ENCODE data around the gene XPR1. TPM values are rescaled to one million over a fixed set of nuclear protein-coding genes. Genes with fewer than 3 reads are reported as not detected.
"Not testable (repeated sequence)": the region's sequence is repeated elsewhere in the genome, so short reads cannot be mapped to it uniquely, and the experiment has no call there.

Gene XPR1
- polyA plus RNA-seq, 2 donors = 2.4 to 3.9 TPM

GRCh38 chr1:180672105-180672504 is 40.3 kb downstream of the XPR1 start:
- Histone ChIP-seq H3K36me3 (ENCODE audit: control insufficient read depth in 2 of 2, insufficient read depth in 2 of 2, low read length in 1 of 2) (no peaks in the 10 kb centered on the region), H3K4me3 (ENCODE audit: low read depth in 1 of 2, low read length in 2 of 2) (no peak overlapping the region), H3K9me3 (ENCODE audit: control insufficient read depth in 2 of 2, insufficient read depth in 1 of 2, low read depth in 1 of 2, low read length in 1 of 2) (no peaks in the 10 kb centered on the region), H3K4me1 (ENCODE audit: control insufficient read depth in 2 of 2, insufficient read depth in 2 of 2, low read length in 1 of 2) (no peaks in the 10 kb centered on the region), H3K27ac (ENCODE audit: low read depth in 2 of 2, low read length in 1 of 2) (no peak overlapping the region), H3K27me3 (ENCODE audit: control insufficient read depth in 1 of 2, insufficient read depth in 2 of 2, low read length in 2 of 2) (no peaks in the 10 kb centered on the region)

DNA sequence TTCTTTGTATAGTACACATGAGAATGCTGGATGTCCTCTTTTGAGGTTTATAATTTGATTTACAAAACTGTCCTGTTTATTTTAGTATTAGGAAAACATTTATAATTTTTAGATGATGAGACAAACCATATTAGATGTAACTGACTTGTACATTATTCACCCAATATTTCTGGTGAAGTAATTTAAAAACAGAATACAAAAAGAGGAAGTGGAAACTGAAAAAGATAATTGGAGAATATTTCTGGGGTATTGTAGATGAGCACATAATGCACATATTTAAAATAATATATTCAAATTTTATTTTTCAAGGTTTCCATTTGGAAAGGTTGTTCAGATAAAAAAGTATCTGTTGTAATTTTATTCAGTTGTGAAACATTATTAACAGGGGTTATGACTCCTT is 40.7 kb downstream of the XPR1 start:
- Histone ChIP-seq H3K36me3 (ENCODE audit: control insufficient read depth in 2 of 2, insufficient read depth in 2 of 2, low read length in 1 of 2) (no peaks in the 10 kb centered on the region), H3K4me1 (ENCODE audit: control insufficient read depth in 2 of 2, insufficient read depth in 2 of 2, low read length in 1 of 2) (no peaks in the 10 kb centered on the region), H3K27me3 (ENCODE audit: control insufficient read depth in 1 of 2, insufficient read depth in 2 of 2, low read length in 2 of 2) (no peaks in the 10 kb centered on the region), H3K27ac (ENCODE audit: low read depth in 2 of 2, low read length in 1 of 2) (no peak overlapping the region), H3K4me3 (ENCODE audit: low read depth in 1 of 2, low read length in 2 of 2) (no peak overlapping the region), H3K9me3 (ENCODE audit: control insufficient read depth in 2 of 2, insufficient read depth in 1 of 2, low read depth in 1 of 2, low read length in 1 of 2) (no peaks in the 10 kb centered on the region)

- Histone ChIP-seq H3K36me3 (ENCODE audit: control insufficient read depth in 2 of 2, insufficient read depth in 2 of 2, low read length in 1 of 2) (no peaks in the 10 kb centered on the region), H3K9me3 (ENCODE audit: control insufficient read depth in 2 of 2, insufficient read depth in 1 of 2, low read depth in 1 of 2, low read length in 1 of 2) (no peaks in the 10 kb centered on the region), H3K4me1 (ENCODE audit: control insufficient read depth in 2 of 2, insufficient read depth in 2 of 2, low read length in 1 of 2) (no peaks in the 10 kb centered on the region), H3K27me3 (ENCODE audit: control insufficient read depth in 1 of 2, insufficient read depth in 2 of 2, low read length in 2 of 2) (no peaks in the 10 kb centered on the region), H3K27ac (ENCODE audit: low read depth in 2 of 2, low read length in 1 of 2) (no peak overlapping the region), H3K4me3 (ENCODE audit: low read depth in 1 of 2, low read length in 2 of 2) (no peak overlapping the region)
- 0 to 34% methylated on average over 1 of the region's 1 CpG for WGBS, 2 donors
Observed at GRCh38 chr1:180674603-180675530, 43.0 kb downstream of the XPR1 start.

DNA sequence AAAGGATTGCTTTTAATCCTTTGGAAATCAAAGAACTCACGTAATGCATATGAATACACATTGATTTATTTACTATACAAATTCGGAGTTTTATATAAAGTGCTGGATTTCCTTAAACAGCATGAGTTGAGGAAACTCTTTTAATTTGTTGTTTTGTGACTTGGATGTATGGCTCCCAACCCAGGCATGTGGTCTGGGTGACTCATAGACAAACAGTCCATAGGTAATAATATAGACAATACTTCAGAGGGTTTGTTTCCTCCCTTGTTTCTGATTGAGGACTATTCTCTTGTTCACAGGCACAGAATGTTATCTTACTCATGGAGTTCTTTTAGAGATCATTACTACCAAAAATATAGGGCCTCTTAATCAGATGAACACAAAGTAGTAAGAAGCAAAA is 43.8 kb downstream of the XPR1 start:
- Histone ChIP-seq H3K27me3 (ENCODE audit: control insufficient read depth in 1 of 2, insufficient read depth in 2 of 2, low read length in 2 of 2) (no peaks in the 10 kb centered on the region), H3K4me1 (ENCODE audit: control insufficient read depth in 2 of 2, insufficient read depth in 2 of 2, low read length in 1 of 2) (no peaks in the 10 kb centered on the region), H3K9me3 (ENCODE audit: control insufficient read depth in 2 of 2, insufficient read depth in 1 of 2, low read depth in 1 of 2, low read length in 1 of 2) (no peaks in the 10 kb centered on the region), H3K36me3 (ENCODE audit: control insufficient read depth in 2 of 2, insufficient read depth in 2 of 2, low read length in 1 of 2) (no peaks in the 10 kb centered on the region), H3K4me3 (ENCODE audit: low read depth in 1 of 2, low read length in 2 of 2) (no peak overlapping the region), H3K27ac (ENCODE audit: low read depth in 2 of 2, low read length in 1 of 2) (no peak overlapping the region)
- WGBS, 2 donors = 78 to 81% methylated on average over 2 of the region's 2 CpGs

DNA sequence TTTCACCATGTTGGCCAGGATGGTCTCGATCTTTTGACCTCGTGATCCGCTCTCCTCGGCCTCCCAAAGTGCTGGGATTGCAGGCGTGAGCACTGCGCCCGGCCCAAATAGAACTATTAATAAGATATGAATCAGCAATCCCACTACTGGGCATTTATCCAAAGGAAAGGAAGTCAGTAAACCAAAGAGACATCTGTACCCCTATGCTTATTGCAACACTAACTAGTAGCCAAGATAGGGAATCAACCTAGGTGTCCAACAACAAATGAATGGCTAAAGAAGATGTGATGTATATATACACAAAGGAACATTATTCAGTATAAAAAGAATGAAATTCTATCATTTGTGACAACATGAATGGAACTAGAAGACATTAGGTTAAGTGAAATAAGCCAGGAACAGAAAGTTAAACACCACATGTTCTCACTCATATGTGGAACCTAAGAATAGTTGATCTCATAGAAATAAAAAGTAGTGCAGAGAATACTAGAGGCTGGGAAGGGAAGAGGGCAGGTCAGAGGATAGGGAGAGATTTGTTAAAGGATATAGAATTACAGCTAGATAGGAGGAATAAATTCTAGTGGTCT is 48.8 kb downstream of the XPR1 start:
- Histone ChIP-seq H3K4me1 (ENCODE audit: control insufficient read depth in 2 of 2, insufficient read depth in 2 of 2, low read length in 1 of 2) (no peaks in the 10 kb centered on the region), H3K9me3 (ENCODE audit: control insufficient read depth in 2 of 2, insufficient read depth in 1 of 2, low read depth in 1 of 2, low read length in 1 of 2) (no peaks in the 10 kb centered on the region), H3K27ac (ENCODE audit: low read depth in 2 of 2, low read length in 1 of 2) (no peak overlapping the region), H3K36me3 (ENCODE audit: control insufficient read depth in 2 of 2, insufficient read depth in 2 of 2, low read length in 1 of 2) (no peaks in the 10 kb centered on the region), H3K4me3 (ENCODE audit: low read depth in 1 of 2, low read length in 2 of 2) (no peak overlapping the region), H3K27me3 (ENCODE audit: control insufficient read depth in 1 of 2, insufficient read depth in 2 of 2, low read length in 2 of 2) (no peaks in the 10 kb centered on the region)
- 79 to 82% methylated on average over 7 of the region's 7 CpGs for WGBS, 2 donors

DNA sequence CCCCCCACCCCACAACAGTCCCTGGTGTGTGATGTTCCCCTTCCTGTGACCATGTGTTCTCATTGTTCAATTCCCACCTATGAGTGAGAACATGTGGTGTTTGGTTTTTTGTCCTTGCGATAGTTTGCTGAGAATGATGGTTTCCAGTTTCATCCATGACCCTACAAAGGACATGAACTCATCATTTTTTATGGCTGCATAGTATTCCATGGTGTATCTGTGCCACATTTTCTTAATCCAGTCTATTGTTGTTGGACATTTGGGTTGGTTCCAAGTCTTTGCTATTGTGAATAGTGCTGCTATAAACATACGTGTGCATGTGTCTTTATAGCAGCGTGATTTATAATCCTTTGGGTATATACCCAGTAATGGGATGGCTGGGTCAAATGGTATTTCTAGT is 51.3 kb downstream of the XPR1 start:
- WGBS, 2 donors = 85 to 91% methylated on average over 2 to 3 of the region's 3 CpGs

GRCh38 chr1:180691322-180691913 is 59.6 kb downstream of the XPR1 start:
- Histone ChIP-seq H3K4me3 (ENCODE audit: low read depth in 1 of 2, low read length in 2 of 2) (no peak overlapping the region), H3K36me3 (ENCODE audit: control insufficient read depth in 2 of 2, insufficient read depth in 2 of 2, low read length in 1 of 2) (no peaks in the 10 kb centered on the region), H3K27me3 (ENCODE audit: control insufficient read depth in 1 of 2, insufficient read depth in 2 of 2, low read length in 2 of 2) (no peaks in the 10 kb centered on the region), H3K9me3 (ENCODE audit: control insufficient read depth in 2 of 2, insufficient read depth in 1 of 2, low read depth in 1 of 2, low read length in 1 of 2) (no peaks in the 10 kb centered on the region), H3K27ac (ENCODE audit: low read depth in 2 of 2, low read length in 1 of 2) (no peak overlapping the region), H3K4me1 (ENCODE audit: control insufficient read depth in 2 of 2, insufficient read depth in 2 of 2, low read length in 1 of 2) (no peaks in the 10 kb centered on the region)
- WGBS, 2 donors = 72 to 73% methylated on average over 2 of the region's 2 CpGs

More for the DNA sequence above, 51.3 kb downstream of the XPR1 start:
- H3K4me1 ChIP-seq (ENCODE audit: control insufficient read depth in 2 of 2, insufficient read depth in 2 of 2, low read length in 1 of 2); H3K4me3 ChIP-seq (ENCODE audit: low read depth in 1 of 2, low read length in 2 of 2); H3K27ac ChIP-seq (ENCODE audit: low read depth in 2 of 2, low read length in 1 of 2); H3K36me3 ChIP-seq (ENCODE audit: control insufficient read depth in 2 of 2, insufficient read depth in 2 of 2, low read length in 1 of 2); H3K27me3 ChIP-seq (ENCODE audit: control insufficient read depth in 1 of 2, insufficient read depth in 2 of 2, low read length in 2 of 2); H3K9me3 ChIP-seq (ENCODE audit: control insufficient read depth in 2 of 2, insufficient read depth in 1 of 2, low read depth in 1 of 2, low read length in 1 of 2): not testable (repeated sequence)

DNA sequence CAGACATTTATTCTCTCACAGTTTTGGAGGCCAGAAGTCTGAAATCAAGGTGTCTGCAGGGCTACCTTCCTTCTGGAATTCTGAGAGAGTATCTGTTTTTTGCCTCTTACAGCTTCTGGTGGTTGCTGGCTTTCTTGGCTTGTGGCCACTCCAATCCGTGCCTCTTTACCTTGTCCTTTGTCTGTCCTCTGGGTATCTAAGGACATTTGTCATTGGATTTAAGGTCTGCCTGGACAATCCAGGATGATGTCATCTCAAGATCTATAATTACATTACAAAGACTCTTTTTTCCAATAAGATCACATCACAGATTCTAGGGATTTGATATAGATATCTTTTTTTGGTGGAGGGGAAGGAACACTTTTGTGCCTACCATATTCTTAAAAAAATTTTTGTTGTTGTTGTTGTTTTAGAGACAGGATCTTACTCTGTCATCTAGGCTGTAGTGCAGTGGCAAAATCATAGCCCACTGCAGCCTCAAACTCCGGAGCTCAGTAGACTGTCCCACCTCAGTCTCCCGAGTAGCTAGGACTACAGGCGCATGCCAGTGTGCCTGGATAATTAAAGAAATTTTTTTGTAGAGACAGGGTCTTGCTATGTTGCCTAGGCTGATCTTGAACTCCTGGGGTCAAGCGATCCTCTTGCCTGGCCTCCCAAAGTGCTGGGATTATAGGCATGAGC is 61.9 kb downstream of the XPR1 start:
- Histone ChIP-seq H3K27ac (ENCODE audit: low read depth in 2 of 2, low read length in 1 of 2) (no peak overlapping the region), H3K36me3 (ENCODE audit: control insufficient read depth in 2 of 2, insufficient read depth in 2 of 2, low read length in 1 of 2) (no peaks in the 10 kb centered on the region), H3K9me3 (ENCODE audit: control insufficient read depth in 2 of 2, insufficient read depth in 1 of 2, low read depth in 1 of 2, low read length in 1 of 2) (no peaks in the 10 kb centered on the region), H3K27me3 (ENCODE audit: control insufficient read depth in 1 of 2, insufficient read depth in 2 of 2, low read length in 2 of 2) (no peaks in the 10 kb centered on the region), H3K4me3 (ENCODE audit: low read depth in 1 of 2, low read length in 2 of 2) (no peak overlapping the region), H3K4me1 (ENCODE audit: control insufficient read depth in 2 of 2, insufficient read depth in 2 of 2, low read length in 1 of 2) (no peaks in the 10 kb centered on the region)
- WGBS, 2 donors = 93 to 94% methylated on average over 5 of the region's 5 CpGs

- Histone ChIP-seq H3K27me3 (ENCODE audit: control insufficient read depth in 1 of 2, insufficient read depth in 2 of 2, low read length in 2 of 2) (no peaks in the 10 kb centered on the region), H3K4me1 (ENCODE audit: control insufficient read depth in 2 of 2, insufficient read depth in 2 of 2, low read length in 1 of 2) (no peaks in the 10 kb centered on the region), H3K27ac (ENCODE audit: low read depth in 2 of 2, low read length in 1 of 2) (no peak overlapping the region), H3K9me3 (ENCODE audit: control insufficient read depth in 2 of 2, insufficient read depth in 1 of 2, low read depth in 1 of 2, low read length in 1 of 2) (no peaks in the 10 kb centered on the region), H3K4me3 (ENCODE audit: low read depth in 1 of 2, low read length in 2 of 2) (no peak overlapping the region), H3K36me3 (ENCODE audit: control insufficient read depth in 2 of 2, insufficient read depth in 2 of 2, low read length in 1 of 2) (no peaks in the 10 kb centered on the region)
- 93% methylated on average over 8 of the region's 8 CpGs for WGBS, 2 donors
Observed at GRCh38 chr1:180695282-180695681, 63.5 kb downstream of the XPR1 start.
